Activated CD4-positive, alpha-beta T cell treated with anti-CD3 and anti-CD28 coated beads, Interleukin-2, amount 10 ng/mL, durations not matched to agents 24 days and 14 days (primary cell): ENCODE measurements around the gene TES. TPM values are rescaled to one million over a fixed set of nuclear protein-coding genes. Genes with fewer than 3 reads are reported as not detected.
"Not testable (repeated sequence)": the region's sequence is repeated elsewhere in the genome, so short reads cannot be mapped to it uniquely, and the experiment has no call there.

Experiments
- DNase-seq: peaks from one replicate; pipeline ENCODE4 v3.0.0; 2022
- H3K27ac Mint-ChIP-seq: one replicate; pipeline ENCODE4 v1.8.0; 2022; ENCODE audit warnings: mild to moderate bottlenecking, mixed read lengths
- H3K27me3 Mint-ChIP-seq: one replicate; pipeline ENCODE4 v1.8.0; 2022; ENCODE audit warnings: mixed read lengths
- H3K36me3 Mint-ChIP-seq: one replicate; pipeline ENCODE4 v1.8.0; 2022; ENCODE audit warnings: low read depth, mild to moderate bottlenecking, mixed read lengths
- H3K4me1 Mint-ChIP-seq: one replicate; pipeline ENCODE4 v1.8.0; 2021; ENCODE audit warnings: mixed read lengths
- H3K4me3 Mint-ChIP-seq: one replicate; pipeline ENCODE4 v1.8.0; 2022; ENCODE audit warnings: mild to moderate bottlenecking, moderate library complexity, mixed read lengths
- H3K9me3 Mint-ChIP-seq: one replicate; pipeline ENCODE4 v1.8.0; 2021; ENCODE audit warnings: mixed read lengths
- intact Hi-C: fragments of 100-400 bp; cut with micrococcal nuclease; formaldehyde crosslinking; loops from one replicate; pipeline ENCODE4 v1.15.1; 2023
- total RNA-seq: library from RNA; stranded (reverse); gene quantifications from 2 replicates; pipeline ENCODE4 v1.2.3, GENCODE V29; 2022

TES gene
- total RNA-seq, 1 donor from 2014 or later: 41.2 TPM

DNA sequence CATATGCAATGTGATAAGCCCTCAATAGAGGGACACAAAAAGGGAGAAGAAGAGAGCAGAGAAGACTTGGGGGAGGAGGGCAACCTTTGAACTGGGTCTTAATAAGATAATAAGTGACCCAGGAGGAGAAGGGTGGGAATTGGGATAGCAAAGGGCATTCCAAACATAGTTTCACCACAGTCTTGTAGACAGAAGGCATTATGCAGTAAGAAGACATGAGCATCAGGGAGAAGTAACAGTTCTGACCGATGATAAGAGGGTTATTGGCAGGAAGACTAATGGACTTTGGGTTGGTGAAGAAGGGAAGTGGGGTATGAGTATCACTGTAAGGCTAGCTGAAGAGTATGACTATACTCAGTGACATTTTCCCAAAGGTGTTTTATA lies 63.6 kb downstream of the TES start:
- intact Hi-C loops: loop anchor here (5.0 kb wide), 1 partner anchor 48 kb away; no protein-coding TSS in a partner anchor
- peaks cover 42% of the 10 kb centered on the region for H3K27me3 Mint-ChIP-seq

DNA sequence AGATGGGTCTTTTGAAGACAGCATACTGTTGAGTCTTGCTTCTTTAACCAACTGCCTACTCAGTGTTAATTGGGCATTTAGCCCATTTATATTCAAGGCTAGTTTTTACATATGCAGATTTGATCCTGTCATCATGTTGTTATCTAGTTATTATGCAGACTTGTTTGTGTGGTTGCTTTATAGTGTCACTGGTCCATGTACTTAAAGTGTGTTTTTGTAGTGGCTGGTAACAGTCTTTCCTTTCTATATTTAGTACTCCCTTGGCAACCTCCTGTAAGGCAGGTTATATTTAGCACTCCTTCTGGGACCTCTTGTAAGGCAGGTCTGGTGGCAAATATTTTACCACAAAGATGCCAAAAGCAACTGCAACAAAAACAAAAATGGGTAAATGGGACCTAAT lies 66.7 kb downstream of the TES start:
- Mint-ChIP-seq H3K9me3 (no peaks in the 10 kb centered on the region), H3K27me3 (peaks cover 46% of the 10 kb centered on the region), H3K36me3 (no peaks in the 10 kb centered on the region), H3K4me3 (no peak overlapping the region), H3K4me1 (peaks cover 2% of the 10 kb centered on the region), H3K27ac (no peak overlapping the region)
- peak; percentile 8 for DNase-seq
- intact Hi-C loops: no loop called here

More for the DNA sequence above, 63.6 kb downstream of the TES start:
- Mint-ChIP-seq H3K4me3 (no peak overlapping the region), H3K4me1 (no peaks in the 10 kb centered on the region), H3K9me3 (no peaks in the 10 kb centered on the region), H3K27ac (no peak overlapping the region), H3K36me3 (no peaks in the 10 kb centered on the region)
- peak; percentile 15 for DNase-seq

DNA sequence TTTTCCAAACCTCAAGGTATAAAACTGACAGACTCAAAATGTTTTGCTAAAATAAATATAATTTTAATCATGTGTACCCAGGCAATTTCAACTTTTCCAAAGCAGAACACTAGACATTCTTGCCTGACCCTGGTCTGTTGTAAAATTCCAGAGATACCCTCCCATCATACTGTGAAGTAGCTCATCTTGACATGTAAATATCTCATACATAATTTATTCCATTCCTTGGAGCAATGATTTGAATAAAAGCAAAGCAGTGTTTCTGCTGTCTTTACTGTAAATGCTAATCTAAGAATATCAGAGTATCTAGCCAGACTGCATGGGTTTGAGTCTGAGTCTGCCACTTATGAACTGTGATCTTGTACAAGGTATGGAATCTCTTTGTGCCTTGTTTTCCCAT lies 68.9 kb downstream of the TES start:
- peaks cover 48% of the 10 kb centered on the region for H3K27me3 Mint-ChIP-seq
- H3K27ac Mint-ChIP-seq: no peak overlapping the region
- intact Hi-C loops: no loop called here
- no peak overlapping the region for H3K4me3 Mint-ChIP-seq
- peak; percentile 4 for DNase-seq
- H3K36me3 Mint-ChIP-seq: no peaks in the 10 kb centered on the region
- peaks cover 2% of the 10 kb centered on the region for H3K4me1 Mint-ChIP-seq
- no peaks in the 10 kb centered on the region for H3K9me3 Mint-ChIP-seq

DNA sequence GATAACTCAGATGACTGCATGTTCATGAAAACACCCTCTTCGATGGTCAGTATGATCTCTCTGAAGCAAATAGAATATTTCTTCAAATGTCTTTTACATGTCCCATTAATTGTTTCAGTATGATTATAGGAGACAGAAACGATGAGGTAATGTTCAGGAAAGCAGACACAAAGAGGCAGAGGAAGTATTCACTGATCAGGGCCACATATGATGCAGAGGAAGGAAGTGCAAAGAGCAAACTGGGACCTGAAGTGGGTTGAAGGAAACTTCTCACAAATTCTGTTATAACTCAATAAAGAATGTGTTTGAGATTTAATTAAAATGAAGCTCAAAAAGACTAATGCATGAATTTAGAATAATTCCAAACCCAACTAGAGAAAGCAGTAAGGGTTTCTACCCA lies 70.5 kb downstream of the TES start:
- DNase-seq: peak; percentile 21
- Mint-ChIP-seq H3K36me3 (no peaks in the 10 kb centered on the region), H3K9me3 (no peaks in the 10 kb centered on the region), H3K4me3 (no peak overlapping the region), H3K27ac (no peak overlapping the region), H3K27me3 (peaks cover 41% of the 10 kb centered on the region), H3K4me1 (peaks cover 2% of the 10 kb centered on the region)
- intact Hi-C loops: no loop called here

DNA sequence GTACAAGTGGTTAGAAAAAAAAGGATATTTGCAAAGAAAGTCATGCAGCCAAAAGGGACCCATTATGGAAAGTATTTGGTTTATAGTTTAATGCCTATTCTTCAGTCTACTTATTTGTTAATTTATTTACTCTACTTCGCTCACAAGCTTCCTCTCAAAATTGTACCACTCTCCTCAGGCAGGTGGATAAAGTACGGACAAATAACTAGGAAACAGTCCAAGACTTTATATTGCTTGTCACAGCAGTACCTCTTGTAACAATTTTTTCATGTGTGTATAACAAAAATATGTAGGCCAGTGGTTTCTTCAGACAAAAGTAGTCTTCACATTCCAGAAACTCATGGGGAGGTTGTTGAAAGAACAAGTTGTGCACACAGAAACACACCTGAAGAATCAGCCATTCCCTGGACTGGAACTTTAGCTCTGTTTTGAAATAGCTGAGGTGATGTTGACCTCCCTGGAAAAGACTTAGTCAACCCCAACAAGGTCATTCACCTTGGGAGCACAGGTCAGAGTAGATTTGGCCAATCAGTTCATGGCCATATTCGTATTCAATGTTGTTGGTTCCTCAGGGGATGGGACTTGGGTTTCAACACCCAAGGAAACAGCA lies 73.4 kb downstream of the TES start:
- Mint-ChIP-seq H3K27me3 (peaks cover 20% of the 10 kb centered on the region), H3K4me1 (peaks cover 2% of the 10 kb centered on the region), H3K9me3 (no peaks in the 10 kb centered on the region), H3K4me3 (no peak overlapping the region), H3K36me3 (no peaks in the 10 kb centered on the region), H3K27ac (no peak overlapping the region)
- peak; percentile 29 for DNase-seq
- intact Hi-C loops: no loop called here

DNA sequence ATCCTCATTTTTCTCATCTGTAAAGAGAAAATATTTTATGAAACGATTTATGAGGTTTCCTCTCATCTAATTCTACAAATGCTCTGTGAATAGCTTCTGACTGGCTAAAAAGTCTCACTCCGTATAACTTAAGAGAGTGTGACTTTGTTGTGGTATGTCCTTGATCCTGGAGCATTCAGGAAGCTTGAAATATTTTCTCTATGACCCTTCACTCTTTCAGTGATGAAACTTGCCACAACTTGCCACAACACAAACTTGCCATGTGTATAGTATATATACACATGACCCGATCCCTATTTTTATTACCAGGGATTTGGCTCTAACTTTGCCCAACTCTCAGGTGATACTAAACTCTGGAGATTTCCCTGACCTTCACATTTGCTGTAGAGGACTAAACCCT lies 74.1 kb downstream of the TES start:
- intact Hi-C loops: no loop called here
- no peak overlapping the region for H3K27ac Mint-ChIP-seq
- DNase-seq: peak; percentile 12
- H3K27me3 Mint-ChIP-seq: peaks cover 19% of the 10 kb centered on the region
- no peaks in the 10 kb centered on the region for H3K9me3 Mint-ChIP-seq
- peaks cover 2% of the 10 kb centered on the region for H3K4me1 Mint-ChIP-seq
- no peaks in the 10 kb centered on the region for H3K36me3 Mint-ChIP-seq
- H3K4me3 Mint-ChIP-seq: no peak overlapping the region

DNA sequence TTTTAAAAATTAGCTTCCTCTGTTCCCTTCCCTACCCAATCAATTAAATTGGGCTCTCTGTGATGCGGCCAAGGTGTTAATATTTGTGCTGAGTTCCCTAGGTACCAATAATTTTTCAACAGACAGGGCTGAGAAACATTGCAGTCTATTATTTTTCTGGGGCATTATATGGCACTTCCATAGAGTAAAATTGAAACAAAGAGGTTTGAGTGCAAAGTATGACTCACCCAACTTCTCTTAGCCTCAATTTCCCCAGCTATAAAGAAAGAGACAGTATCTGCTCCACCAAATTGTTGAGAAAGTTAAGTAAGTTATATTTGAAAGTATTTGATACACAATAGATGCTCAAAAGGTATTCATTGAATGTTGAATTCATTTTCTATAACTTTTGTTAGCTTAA lies 74.9 kb downstream of the TES start:
- Mint-ChIP-seq H3K27me3 (peaks cover 14% of the 10 kb centered on the region), H3K4me3 (no peak overlapping the region), H3K36me3 (no peaks in the 10 kb centered on the region), H3K9me3 (no peaks in the 10 kb centered on the region), H3K4me1 (peaks cover 2% of the 10 kb centered on the region), H3K27ac (no peak overlapping the region)
- intact Hi-C loops: no loop called here
- DNase-seq: peak; percentile 18

DNA sequence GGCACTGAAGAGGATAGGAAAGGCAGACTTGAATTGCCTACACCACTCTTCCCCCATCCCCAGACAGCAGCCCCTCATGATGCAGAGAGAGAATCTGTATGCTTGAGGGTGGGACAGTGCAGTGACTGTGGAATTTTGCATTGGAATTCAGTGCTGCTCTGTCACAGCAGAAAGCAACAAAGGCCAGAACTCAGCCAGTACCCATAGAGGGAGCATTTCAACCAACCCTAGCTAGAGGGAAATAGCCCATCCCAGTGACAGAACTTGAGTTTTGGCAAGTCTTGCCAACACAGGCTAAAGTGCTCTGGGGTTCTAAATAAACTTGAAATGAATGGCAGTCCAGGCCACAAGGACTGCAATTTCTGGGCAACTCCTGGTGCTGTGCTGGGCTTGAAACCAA lies 80.4 kb downstream of the TES start:
- no peak for DNase-seq
- no peak overlapping the region for H3K27ac Mint-ChIP-seq
- H3K27me3 Mint-ChIP-seq: peaks cover 13% of the 10 kb centered on the region
- H3K9me3 Mint-ChIP-seq: peaks cover 1% of the 10 kb centered on the region
- intact Hi-C loops: no loop called here
- H3K4me3 Mint-ChIP-seq: no peak overlapping the region
- no peaks in the 10 kb centered on the region for H3K36me3 Mint-ChIP-seq
- H3K4me1 Mint-ChIP-seq: no peaks in the 10 kb centered on the region

DNA sequence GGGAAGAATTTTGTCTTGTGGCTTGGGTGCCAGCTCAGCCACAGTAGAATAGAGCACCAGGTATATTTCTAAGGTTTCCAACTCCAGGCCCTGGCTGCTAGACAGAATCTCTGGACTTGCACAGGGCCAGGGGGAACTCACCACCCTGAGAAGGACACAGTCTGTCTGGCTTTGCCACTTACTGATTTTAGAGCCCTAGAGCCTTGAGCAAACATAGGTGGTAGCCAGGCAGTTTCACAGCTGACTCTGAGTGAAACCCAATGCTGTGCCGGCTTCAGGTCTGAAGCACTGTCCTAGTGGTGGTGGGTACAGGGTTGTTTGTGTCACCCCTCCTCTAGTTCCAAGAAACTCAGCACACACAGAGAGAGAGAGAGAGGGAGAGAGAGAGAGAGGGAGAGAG lies 81.6 kb downstream of the TES start:
- H3K9me3 Mint-ChIP-seq: peaks cover 3% of the 10 kb centered on the region
- intact Hi-C loops: no loop called here
- H3K27me3 Mint-ChIP-seq: peaks cover 16% of the 10 kb centered on the region
- no peaks in the 10 kb centered on the region for H3K4me1 Mint-ChIP-seq
- no peak overlapping the region for H3K27ac Mint-ChIP-seq
- no peak overlapping the region for H3K4me3 Mint-ChIP-seq
- peak; percentile 8 for DNase-seq
- no peaks in the 10 kb centered on the region for H3K36me3 Mint-ChIP-seq

DNA sequence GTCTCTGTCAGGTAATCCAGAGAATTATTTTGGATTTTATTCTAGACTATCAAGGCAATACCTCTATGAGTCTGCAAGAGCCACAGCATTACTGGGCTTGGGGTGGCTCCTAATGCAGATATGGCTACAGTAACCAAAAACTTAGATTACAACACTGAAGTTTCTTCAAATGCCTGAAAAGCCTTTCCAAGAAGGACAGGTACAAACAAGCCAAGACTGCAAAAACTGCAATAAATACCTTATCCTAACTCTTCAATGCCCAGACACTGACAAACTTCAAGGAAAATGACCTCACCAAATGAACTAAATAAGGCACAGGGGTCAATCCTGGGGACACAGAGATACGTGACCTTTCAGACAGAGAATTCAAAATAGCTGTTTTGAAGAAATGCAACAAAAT lies 82.0 kb downstream of the TES start:
- Mint-ChIP-seq H3K4me3 (no peak overlapping the region), H3K9me3 (peaks cover 3% of the 10 kb centered on the region), H3K27me3 (peaks cover 16% of the 10 kb centered on the region), H3K36me3 (no peaks in the 10 kb centered on the region), H3K4me1 (no peaks in the 10 kb centered on the region), H3K27ac (no peak overlapping the region)
- peak; percentile 14 for DNase-seq
- intact Hi-C loops: no loop called here

DNA sequence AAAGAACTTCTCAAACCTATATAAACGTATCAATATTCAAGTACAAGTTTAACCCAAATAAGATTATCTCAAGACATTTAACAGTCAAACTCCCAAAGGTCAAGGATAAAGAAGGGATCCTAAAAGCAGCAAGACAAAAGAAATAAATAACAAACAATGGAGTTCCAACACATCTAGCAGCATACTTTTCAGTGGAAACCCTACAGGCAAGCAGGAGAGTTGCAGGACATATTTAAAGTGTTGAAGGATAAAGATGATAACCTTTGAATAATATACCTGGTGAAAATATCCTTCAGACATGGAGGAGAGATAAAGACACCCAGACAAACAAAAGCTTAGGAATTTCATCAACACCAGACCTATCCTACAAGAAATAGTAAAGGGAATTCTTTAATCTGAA lies 82.8 kb downstream of the TES start:
- H3K36me3 Mint-ChIP-seq: no peaks in the 10 kb centered on the region
- H3K27me3 Mint-ChIP-seq: peaks cover 18% of the 10 kb centered on the region
- intact Hi-C loops: no loop called here
- H3K4me1 Mint-ChIP-seq: no peaks in the 10 kb centered on the region
- DNase-seq: peak; percentile 2
- H3K9me3 Mint-ChIP-seq: peaks cover 3% of the 10 kb centered on the region
- no peak overlapping the region for H3K4me3 Mint-ChIP-seq
- H3K27ac Mint-ChIP-seq: no peak overlapping the region

DNA sequence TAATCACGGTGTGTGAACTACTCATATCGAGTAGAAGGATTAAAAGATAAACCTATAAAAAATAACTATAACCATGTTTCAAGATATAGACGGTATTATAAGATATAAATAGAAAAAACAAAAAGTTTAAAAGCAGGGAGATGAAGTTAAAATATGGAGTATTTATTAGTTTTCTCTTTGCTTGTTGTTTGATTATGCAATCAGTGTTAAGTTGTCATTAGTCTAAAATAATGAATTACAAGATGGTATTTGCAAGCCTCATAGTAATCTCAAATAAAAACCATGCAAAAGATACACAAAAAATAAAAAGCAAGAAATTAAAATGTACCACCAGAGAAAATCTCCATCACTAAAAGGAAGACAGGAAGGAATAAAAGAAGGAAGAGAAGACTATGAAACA lies 83.3 kb downstream of the TES start:
- Mint-ChIP-seq H3K4me1 (no peaks in the 10 kb centered on the region), H3K27me3 (peaks cover 18% of the 10 kb centered on the region), H3K27ac (no peak overlapping the region), H3K4me3 (no peak overlapping the region), H3K9me3 (peaks cover 3% of the 10 kb centered on the region), H3K36me3 (no peaks in the 10 kb centered on the region)
- DNase-seq: no peak
- intact Hi-C loops: no loop called here

DNA sequence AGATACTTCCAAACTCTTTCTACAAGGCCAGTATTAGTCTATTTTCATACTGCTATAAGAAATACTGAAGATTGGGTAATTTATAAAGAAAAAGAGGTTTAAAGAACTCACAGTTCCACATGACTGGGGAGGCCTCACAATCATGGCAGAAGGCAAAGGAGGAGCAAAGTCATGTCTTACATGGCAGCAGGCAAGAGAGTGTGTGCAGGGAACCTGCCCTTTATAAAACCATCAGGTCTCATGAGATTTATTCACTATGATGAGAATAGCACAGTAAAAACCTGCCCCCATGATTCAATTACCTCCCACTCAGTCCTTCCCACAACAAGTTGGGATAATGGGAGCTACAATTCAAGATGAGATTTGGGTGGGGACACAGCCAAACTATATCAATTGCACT lies 85.6 kb downstream of the TES start:
- H3K36me3 Mint-ChIP-seq, H3K9me3 Mint-ChIP-seq, H3K27ac Mint-ChIP-seq, intact Hi-C loops, H3K4me3 Mint-ChIP-seq, H3K4me1 Mint-ChIP-seq: not testable (repeated sequence)
- DNase-seq: peak; percentile 12
- peaks cover 18% of the 10 kb centered on the region for H3K27me3 Mint-ChIP-seq

DNA sequence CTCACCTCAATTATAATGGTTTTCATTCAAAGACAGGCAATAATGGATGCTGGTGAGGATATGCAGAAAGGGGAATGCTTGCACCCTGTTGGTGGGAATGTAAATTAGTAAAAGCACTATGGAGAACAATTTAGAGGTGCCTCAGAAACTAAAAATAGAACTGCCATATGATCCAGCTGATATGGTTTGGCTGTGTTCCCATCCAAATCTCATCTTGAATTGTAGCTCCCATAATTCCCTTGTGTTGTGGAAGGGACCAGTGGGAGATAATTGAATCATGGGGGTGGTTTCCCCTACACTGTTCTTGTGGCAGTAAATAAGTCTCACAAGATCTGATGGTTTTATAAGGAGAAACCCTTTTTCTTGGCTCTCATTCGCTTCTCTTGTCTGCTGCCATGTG lies 87.7 kb downstream of the TES start:
- no peaks in the 10 kb centered on the region for H3K36me3 Mint-ChIP-seq
- intact Hi-C loops: no loop called here
- peaks cover 17% of the 10 kb centered on the region for H3K27me3 Mint-ChIP-seq
- H3K4me3 Mint-ChIP-seq: no peak overlapping the region
- DNase-seq: peak; percentile 40
- no peaks in the 10 kb centered on the region for H3K4me1 Mint-ChIP-seq
- no peak overlapping the region for H3K27ac Mint-ChIP-seq
- H3K9me3 Mint-ChIP-seq: peaks cover 3% of the 10 kb centered on the region

DNA sequence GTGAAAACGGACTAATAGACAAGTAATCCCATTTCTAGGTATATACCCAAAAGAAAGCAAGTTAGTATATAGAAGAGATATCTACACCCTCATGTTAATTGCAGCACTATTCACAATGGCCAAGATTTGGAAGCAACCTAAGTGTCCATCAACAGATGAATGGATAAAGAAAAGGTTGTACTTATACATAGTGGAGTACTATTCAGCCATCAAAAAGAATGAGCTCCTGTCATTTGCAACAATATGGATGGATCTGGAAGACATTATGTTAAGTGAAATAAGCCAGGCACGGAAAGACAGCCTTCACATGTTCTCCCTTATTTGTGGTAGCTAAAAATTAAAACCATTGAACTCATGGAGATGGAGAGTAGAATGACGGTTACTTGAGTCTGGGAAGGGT lies 88.2 kb downstream of the TES start:
- peaks cover 19% of the 10 kb centered on the region for H3K27me3 Mint-ChIP-seq
- H3K9me3 Mint-ChIP-seq: peaks cover 3% of the 10 kb centered on the region
- H3K4me1 Mint-ChIP-seq: no peaks in the 10 kb centered on the region
- no peak overlapping the region for H3K4me3 Mint-ChIP-seq
- DNase-seq: peak; percentile 3
- intact Hi-C loops: no loop called here
- H3K27ac Mint-ChIP-seq: no peak overlapping the region
- no peaks in the 10 kb centered on the region for H3K36me3 Mint-ChIP-seq
